Neural cell (in vitro differentiated cells): Measurements from ENCODE around the gene CDH1.

ENCODE experiments used
- EP300 ChIP-seq: fragments of 450-650 bp; conservative IDR thresholded peaks from 2 replicates; pipeline ENCODE4 v1.6.1; 2014; ENCODE audit warnings: antibody characterized with exemption, mild to moderate bottlenecking, moderate library complexity; ENCODE audit not compliant: poor library complexity, severe bottlenecking
- MXI1 ChIP-seq: fragments of 450-650 bp; conservative IDR thresholded peaks from 2 replicates; pipeline ENCODE4 v1.6.1; 2014; ENCODE audit warnings: antibody characterized with exemption, mild to moderate bottlenecking; ENCODE audit not compliant: poor library complexity, severe bottlenecking
- RAD21 ChIP-seq: fragments of 450-650 bp; conservative IDR thresholded peaks from 2 replicates; pipeline ENCODE4 v1.6.1; 2014; ENCODE audit warnings: antibody characterized with exemption, mild to moderate bottlenecking, moderate library complexity
- TAF1 ChIP-seq: IDR thresholded peaks from 2 replicates; pipeline ENCODE4 v1.6.1; 2012; ENCODE audit warnings: low read depth
- TF ChIP-seq, protein P1 (sequence below): fragments of 450-650 bp; IDR thresholded peaks from 2 replicates; pipeline ENCODE4 v1.5.1; 2014; ENCODE audit warnings: antibody characterized with exemption, mild to moderate bottlenecking, moderate library complexity; ENCODE audit not compliant: poor library complexity, severe bottlenecking

- TF ChIP-seq, protein P1, sequence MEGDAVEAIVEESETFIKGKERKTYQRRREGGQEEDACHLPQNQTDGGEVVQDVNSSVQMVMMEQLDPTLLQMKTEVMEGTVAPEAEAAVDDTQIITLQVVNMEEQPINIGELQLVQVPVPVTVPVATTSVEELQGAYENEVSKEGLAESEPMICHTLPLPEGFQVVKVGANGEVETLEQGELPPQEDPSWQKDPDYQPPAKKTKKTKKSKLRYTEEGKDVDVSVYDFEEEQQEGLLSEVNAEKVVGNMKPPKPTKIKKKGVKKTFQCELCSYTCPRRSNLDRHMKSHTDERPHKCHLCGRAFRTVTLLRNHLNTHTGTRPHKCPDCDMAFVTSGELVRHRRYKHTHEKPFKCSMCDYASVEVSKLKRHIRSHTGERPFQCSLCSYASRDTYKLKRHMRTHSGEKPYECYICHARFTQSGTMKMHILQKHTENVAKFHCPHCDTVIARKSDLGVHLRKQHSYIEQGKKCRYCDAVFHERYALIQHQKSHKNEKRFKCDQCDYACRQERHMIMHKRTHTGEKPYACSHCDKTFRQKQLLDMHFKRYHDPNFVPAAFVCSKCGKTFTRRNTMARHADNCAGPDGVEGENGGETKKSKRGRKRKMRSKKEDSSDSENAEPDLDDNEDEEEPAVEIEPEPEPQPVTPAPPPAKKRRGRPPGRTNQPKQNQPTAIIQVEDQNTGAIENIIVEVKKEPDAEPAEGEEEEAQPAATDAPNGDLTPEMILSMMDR = no peak
- TF ChIP-seq EP300 (no peak), RAD21 (no peak), TAF1 (no peak), MXI1 (no peak)
Observed at GRCh38 chr16:68785715-68786114, 48.6 kb downstream of the CDH1 start.
